ENCODE data around the gene CES4A. TPM values are rescaled to one million over a fixed set of nuclear protein-coding genes. Genes with fewer than 3 reads are reported as not detected.

Gene CES4A
- total RNA-seq, 4 donors from 2014 or later: 18.6 to 24.7 (median 21.2) TPM

DNA sequence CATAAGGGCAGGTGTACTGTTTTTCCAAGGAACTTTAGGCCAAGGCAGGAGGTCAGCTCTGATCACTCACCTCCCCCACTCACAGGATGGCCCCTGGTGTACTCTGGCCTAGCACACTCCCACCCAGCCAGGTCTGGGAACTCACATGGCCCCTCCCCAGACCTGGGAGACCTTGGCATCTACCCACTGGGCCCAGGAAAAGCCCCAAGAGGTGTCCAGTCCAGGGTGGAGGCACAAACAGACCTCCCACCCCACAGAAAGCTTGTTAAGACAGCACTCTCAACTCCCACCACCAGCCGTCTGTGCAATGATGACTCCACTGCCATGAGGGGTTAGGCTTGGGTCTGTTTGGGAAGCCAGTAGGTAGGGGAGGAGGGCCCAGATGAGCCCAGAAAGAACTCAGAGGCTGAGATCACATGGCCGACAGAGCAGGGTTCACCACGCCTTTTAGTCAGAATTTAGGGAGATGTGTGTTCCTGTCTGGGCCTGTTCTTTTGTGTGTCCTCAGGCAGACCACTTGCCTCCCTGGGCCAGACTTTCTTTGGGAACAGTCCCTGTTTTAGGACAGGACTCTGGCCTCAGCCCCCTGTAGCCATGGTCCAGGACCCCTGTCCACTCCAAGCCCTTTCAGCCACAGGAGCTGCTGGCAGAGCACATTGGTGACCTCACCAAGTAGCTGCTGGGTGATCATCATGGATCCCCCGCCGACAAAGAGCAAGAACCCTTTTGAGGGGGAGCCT, 28.5 kb downstream of the CES4A start:
- 70 to 73% methylated on average over 5 of the region's 5 CpGs for WGBS, 2 donors
- no peak overlapping the region for H3K27ac ChIP-seq
- H3K36me3 ChIP-seq: no peaks in the 10 kb centered on the region
- no peak for DNase-seq (ENCODE audit: low spot score in 2 of 2)
- TF ChIP-seq, protein P1, sequence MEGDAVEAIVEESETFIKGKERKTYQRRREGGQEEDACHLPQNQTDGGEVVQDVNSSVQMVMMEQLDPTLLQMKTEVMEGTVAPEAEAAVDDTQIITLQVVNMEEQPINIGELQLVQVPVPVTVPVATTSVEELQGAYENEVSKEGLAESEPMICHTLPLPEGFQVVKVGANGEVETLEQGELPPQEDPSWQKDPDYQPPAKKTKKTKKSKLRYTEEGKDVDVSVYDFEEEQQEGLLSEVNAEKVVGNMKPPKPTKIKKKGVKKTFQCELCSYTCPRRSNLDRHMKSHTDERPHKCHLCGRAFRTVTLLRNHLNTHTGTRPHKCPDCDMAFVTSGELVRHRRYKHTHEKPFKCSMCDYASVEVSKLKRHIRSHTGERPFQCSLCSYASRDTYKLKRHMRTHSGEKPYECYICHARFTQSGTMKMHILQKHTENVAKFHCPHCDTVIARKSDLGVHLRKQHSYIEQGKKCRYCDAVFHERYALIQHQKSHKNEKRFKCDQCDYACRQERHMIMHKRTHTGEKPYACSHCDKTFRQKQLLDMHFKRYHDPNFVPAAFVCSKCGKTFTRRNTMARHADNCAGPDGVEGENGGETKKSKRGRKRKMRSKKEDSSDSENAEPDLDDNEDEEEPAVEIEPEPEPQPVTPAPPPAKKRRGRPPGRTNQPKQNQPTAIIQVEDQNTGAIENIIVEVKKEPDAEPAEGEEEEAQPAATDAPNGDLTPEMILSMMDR (IDR thresholded peaks at IDR 0.05): no peak
- TF ChIP-seq POLR2A (IDR thresholded peaks at IDR 0.05) (no peak), EP300 (IDR thresholded peaks at IDR 0.05) (no peak)
- no peaks in the 10 kb centered on the region for H3K9me3 ChIP-seq
- H3K4me3 ChIP-seq: no peak overlapping the region
- H3K27me3 ChIP-seq: no peaks in the 10 kb centered on the region
- peaks cover 0 to 22% (median 10%) of the 10 kb centered on the region in 4 donors for H3K4me1 ChIP-seq

DNA sequence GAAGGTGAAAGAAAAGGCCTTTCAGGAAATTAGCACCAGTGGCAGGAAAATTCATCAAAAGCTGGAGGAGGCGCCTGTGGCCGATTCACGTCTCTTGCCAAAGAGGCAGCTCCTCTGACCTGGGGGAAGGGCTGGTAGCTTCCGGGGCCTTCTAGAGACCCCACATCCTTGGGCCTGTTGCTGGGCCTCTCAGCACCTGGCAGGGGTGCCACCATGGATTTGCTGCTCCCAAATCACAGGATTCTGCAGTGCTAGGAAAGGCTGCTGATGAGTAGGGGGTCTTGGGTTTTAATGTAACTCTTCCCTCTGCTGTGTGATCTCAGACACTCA, 29.0 kb downstream of the CES4A start:
- Histone ChIP-seq H3K4me3 (no peak overlapping the region), H3K4me1 (peaks cover 0 to 22% (median 10%) of the 10 kb centered on the region in 4 donors), H3K36me3 (no peaks in the 10 kb centered on the region), H3K9me3 (no peaks in the 10 kb centered on the region), H3K27ac (no peak overlapping the region), H3K27me3 (no peaks in the 10 kb centered on the region)
- WGBS, 2 donors: 73% methylated on average over 4 of the region's 4 CpGs; no CpG with 5 or more reads in 1 of the 2 donors
- DNase-seq (ENCODE audit: low spot score in 2 of 2): no peak
- TF ChIP-seq, protein P1 (IDR thresholded peaks at IDR 0.05): no peak
- TF ChIP-seq POLR2A (IDR thresholded peaks at IDR 0.05) (no peak), EP300 (IDR thresholded peaks at IDR 0.05) (no peak)

DNA sequence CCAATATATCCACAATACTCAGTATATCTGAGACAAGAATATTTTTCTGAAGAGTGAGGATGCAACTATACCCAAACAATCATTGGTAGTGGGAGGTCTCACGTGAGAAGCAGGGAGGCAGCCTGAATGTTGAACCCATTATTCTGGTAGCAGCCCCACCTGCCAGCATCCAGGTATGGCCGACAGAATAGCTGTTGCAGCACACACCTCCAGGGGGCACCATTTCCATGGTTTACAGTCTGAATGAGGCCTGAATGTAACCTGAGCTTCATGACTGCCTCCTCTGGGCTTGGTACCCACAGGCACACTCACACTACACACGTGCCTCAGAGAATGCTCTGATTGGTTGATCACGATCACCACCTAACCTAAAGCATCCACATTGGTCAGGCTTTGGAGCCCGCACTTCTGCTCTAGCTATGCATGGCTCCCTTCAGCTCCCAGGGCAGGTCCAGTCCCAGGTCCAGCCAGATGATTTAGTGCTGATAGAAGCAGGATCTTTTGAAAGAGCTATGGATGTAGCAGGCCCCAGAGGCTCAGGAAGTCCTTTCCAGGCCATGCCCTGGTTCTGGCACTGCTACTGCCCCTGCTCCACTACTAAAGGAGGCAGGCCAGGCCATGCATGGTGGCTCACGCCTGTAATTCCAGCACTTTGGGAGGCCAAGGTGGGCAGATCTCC, 29.6 kb downstream of the CES4A start:
- H3K9me3 ChIP-seq: no peaks in the 10 kb centered on the region
- 31 to 40% methylated on average over 6 of the region's 6 CpGs for WGBS, 2 donors
- H3K4me1 ChIP-seq: peaks cover 0 to 20% (median 10%) of the 10 kb centered on the region in 4 donors
- H3K36me3 ChIP-seq: no peaks in the 10 kb centered on the region
- DNase-seq (ENCODE audit: low spot score in 2 of 2): peak; percentile 35 to 54
- TF ChIP-seq POLR2A (IDR thresholded peaks at IDR 0.05) (no peak), EP300 (IDR thresholded peaks at IDR 0.05) (no peak)
- TF ChIP-seq, protein P1 (IDR thresholded peaks at IDR 0.05): peak in 4 of 5 experiments; percentile 28 to 61 (median 48)
- no peak overlapping the region for H3K4me3 ChIP-seq
- H3K27me3 ChIP-seq: no peaks in the 10 kb centered on the region
- H3K27ac ChIP-seq: no peak overlapping the region

DNA sequence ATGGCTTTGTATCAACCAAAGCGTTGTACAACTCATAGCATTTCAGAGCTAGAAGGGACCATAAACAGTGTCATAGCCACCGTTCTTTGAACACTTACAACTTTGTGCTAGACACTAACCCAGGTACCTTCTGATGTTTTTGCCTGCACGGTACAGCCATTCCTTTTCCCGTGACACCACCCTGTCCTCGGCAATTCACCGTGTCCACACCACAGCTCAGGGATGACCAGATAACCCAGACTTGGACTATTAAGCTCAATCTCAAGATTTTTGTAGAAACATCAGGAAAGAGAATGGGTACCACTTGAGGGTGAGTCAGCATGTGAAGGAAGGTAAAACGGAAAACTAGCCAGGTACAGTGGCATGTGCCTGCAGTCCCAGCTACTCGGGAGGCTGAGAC, 30.8 kb downstream of the CES4A start:
- DNase-seq (ENCODE audit: low spot score in 2 of 2): no peak

More for the DNA sequence above, 30.8 kb downstream of the CES4A start:
- Histone ChIP-seq H3K4me3 (no peak overlapping the region), H3K9me3 (no peaks in the 10 kb centered on the region), H3K4me1 (peaks cover 0 to 10% (median 2%) of the 10 kb centered on the region in 4 donors), H3K27me3 (no peaks in the 10 kb centered on the region), H3K27ac (no peak overlapping the region), H3K36me3 (no peaks in the 10 kb centered on the region)
- TF ChIP-seq EP300 (IDR thresholded peaks at IDR 0.05) (no peak), POLR2A (IDR thresholded peaks at IDR 0.05) (no peak)
- TF ChIP-seq, protein P1 (IDR thresholded peaks at IDR 0.05): no peak
- WGBS, 2 donors: 92 to 94% methylated on average over 8 of the region's 8 CpGs

All from tibial nerve (tissue), 4 donors.